HG03558 (cell line): ENCODE measurements around the gene TWIST1.

Experiments used
- ATAC-seq: cut with Tn5 transposase; IDR thresholded peaks from one replicate; pipeline ENCODE4 v1.9.1; 2021; ENCODE audit warnings: moderate number of reproducible peaks; ENCODE audit not compliant: unreplicated experiment; ENCODE audit errors: extremely low read depth

TWIST1 gene

GRCh38 chr7:19117091-19117869 is at the start of gene TWIST1:
TWIST1 (minus strand) TSS chr7:19117636; CDS start chr7:19117321, 315 bp downstream.
- no peak for ATAC-seq

GRCh38 chr7:19161671-19162070 is 44.2 kb upstream of the TWIST1 start:
- no peak for ATAC-seq

GRCh38 chr7:19146699-19147098 is 29.3 kb upstream of the TWIST1 start:
- ATAC-seq: no peak

GRCh38 chr7:19145434-19146115 is 28.1 kb upstream of the TWIST1 start:
- ATAC-seq: no peak

GRCh38 chr7:19144661-19145433 is 27.4 kb upstream of the TWIST1 start, which contains the start of gene FERD3L:
FERD3L (minus strand) TSS chr7:19145421; CDS start chr7:19145362, 59 bp downstream.
- ATAC-seq: no peak

GRCh38 chr7:19143881-19144574 is 26.6 kb upstream of the TWIST1 start:
- no peak for ATAC-seq

GRCh38 chr7:19139706-19140327 is 22.4 kb upstream of the TWIST1 start:
- no peak for ATAC-seq

GRCh38 chr7:19133886-19134285 is 16.4 kb upstream of the TWIST1 start:
- ATAC-seq: no peak

GRCh38 chr7:19133390-19133789 is 16.0 kb upstream of the TWIST1 start:
- ATAC-seq: no peak

GRCh38 chr7:19128856-19129255 is 11.4 kb upstream of the TWIST1 start:
- no peak for ATAC-seq

- no peak for ATAC-seq
Measured at GRCh38 chr7:19121977-19122588, 4.6 kb upstream of the TWIST1 start.

GRCh38 chr7:19119870-19120486 is 2.5 kb upstream of the TWIST1 start:
- ATAC-seq: no peak

GRCh38 chr7:19119372-19119771 is 1.9 kb upstream of the TWIST1 start:
- ATAC-seq: no peak

- no peak for ATAC-seq
Measured at GRCh38 chr7:19118636-19119371, 1.4 kb upstream of the TWIST1 start.

GRCh38 chr7:19117870-19118608 is 603 bp upstream of the TWIST1 start:
- no peak for ATAC-seq

GRCh38 chr7:19116121-19117090 is 1.0 kb downstream of the TWIST1 start:
- ATAC-seq: no peak

- ATAC-seq: no peak
Measured at GRCh38 chr7:19114551-19114855, 2.9 kb downstream of the TWIST1 start.
